K562 (cell line): Measurements from ENCODE around the gene STAG2. TPM values are rescaled to one million over a fixed set of nuclear protein-coding genes. Genes with fewer than 3 reads are reported as not detected.

Experiments used
- ARID2 ChIP-seq: fragments of 450-650 bp; IDR thresholded peaks from 2 replicates; pipeline ENCODE4 v1.6.1; 2017; ENCODE audit warnings: antibody characterized with exemption, mild to moderate bottlenecking
- OTX1 ChIP-seq: fragments of 450-650 bp; formaldehyde crosslinking; IDR thresholded peaks from 2 replicates; pipeline ENCODE4 v1.4.0; 2022; ENCODE audit warnings: mild to moderate bottlenecking
- RHOXF2B ChIP-seq: fragments of 250-450 bp; sonication (Bioruptor Pico); conservative IDR thresholded peaks from 2 replicates; pipeline ENCODE4 v1.5.1; 2021
- SMC3 ChIP-seq: conservative IDR thresholded peaks from 2 replicates; pipeline ENCODE4 v1.6.1; 2011; ENCODE audit warnings: low read depth, low read length, improper control_type of control experiment; ENCODE audit not compliant: insufficient read depth
- polyA plus RNA-seq, 8 experiments: library from polyadenylated mRNA; depleted of rRNA in 4 of 8; stranded (reverse) in 5 of 8; unstranded in 3 of 8; fragments of >200 nt; fragmentation: Nextera tagmentation in 2 of 8; fragmentation: Illumina TruSeq in 1 of 8; extraction: Ambion mirVana in 2 of 8; extraction: Trizol in 1 of 8; gene quantifications; 2 replicates each; pipeline versions ENCODE4 v1.2.1 to v1.2.3, GENCODE V29; 2011 to 2014; ENCODE audit warnings: inconsistent platforms in 1 of 8, missing spikeins in 1 of 8
- total RNA-seq, 7 experiments: library from RNA; depleted of rRNA in 6 of 7; stranded (reverse); fragments of >200 nt in 6 of 7; fragmentation: Illumina TruSeq in 2 of 7; extraction: Trizol in 2 of 7; gene quantifications; 2 replicates each; pipeline versions ENCODE4 v1.2.1 to v1.2.3, GENCODE V29; 2011 to 2021; ENCODE audit warnings: low replicate concordance in 1 of 7
- TF ChIP-seq, protein P1 (sequence below), 2 experiments: fragments of 450-650 bp; formaldehyde crosslinking in 1 of 2; IDR thresholded peaks; 2 replicates each; pipeline versions ENCODE4 v1.4.0 to v1.6.1; 2014 to 2020; ENCODE audit warnings: mild to moderate bottlenecking in 2 of 2, borderline replicate concordance in 1 of 2, low read depth in 1 of 2
- TF ChIP-seq, protein P2 (sequence below): fragments of 450-650 bp; formaldehyde crosslinking; IDR thresholded peaks from 2 replicates; pipeline ENCODE4 v1.4.0; 2020; ENCODE audit warnings: mild to moderate bottlenecking, moderate library complexity
- TF ChIP-seq, protein P3 (sequence below): fragments of 450-650 bp; IDR thresholded peaks from 2 replicates; pipeline ENCODE4 v1.6.1; 2016

The STAG2 gene
- total and polyA plus RNA-seq, 9 of the 15 experiments (the other 6 are each of a cell fraction or from before 2014, with no cell fraction given) = 40.3 to 133 (median 90.1) TPM

DNA sequence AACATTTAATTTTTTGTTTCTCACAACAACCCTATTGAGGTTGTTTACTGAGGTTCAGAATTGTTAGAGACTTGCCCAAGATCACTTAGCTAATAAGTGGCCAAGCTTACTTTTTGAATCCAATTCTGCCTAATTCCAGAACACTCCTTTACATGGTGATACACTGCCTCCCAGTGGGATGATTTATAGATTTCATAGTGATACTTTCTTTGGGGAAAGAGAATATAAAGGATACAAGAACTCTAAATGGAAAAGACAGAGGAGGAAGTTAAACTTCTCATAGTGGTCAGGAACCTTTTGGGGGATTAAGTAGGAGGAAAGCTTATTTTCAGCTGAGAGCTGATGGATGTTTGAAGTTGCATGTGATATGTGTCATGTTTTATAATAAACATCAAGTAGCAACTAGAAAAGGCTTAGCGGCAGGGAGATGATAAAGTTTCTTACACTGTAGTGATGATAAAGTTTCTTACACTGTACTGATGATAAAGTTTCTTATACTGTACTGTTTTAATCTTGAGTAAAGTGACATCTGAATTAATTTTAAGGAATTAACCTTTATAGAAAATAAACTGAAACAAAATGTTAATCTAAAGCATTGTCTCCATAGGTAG is 15.3 kb downstream of the STAG2 start (continued):
- TF ChIP-seq, protein P1, sequence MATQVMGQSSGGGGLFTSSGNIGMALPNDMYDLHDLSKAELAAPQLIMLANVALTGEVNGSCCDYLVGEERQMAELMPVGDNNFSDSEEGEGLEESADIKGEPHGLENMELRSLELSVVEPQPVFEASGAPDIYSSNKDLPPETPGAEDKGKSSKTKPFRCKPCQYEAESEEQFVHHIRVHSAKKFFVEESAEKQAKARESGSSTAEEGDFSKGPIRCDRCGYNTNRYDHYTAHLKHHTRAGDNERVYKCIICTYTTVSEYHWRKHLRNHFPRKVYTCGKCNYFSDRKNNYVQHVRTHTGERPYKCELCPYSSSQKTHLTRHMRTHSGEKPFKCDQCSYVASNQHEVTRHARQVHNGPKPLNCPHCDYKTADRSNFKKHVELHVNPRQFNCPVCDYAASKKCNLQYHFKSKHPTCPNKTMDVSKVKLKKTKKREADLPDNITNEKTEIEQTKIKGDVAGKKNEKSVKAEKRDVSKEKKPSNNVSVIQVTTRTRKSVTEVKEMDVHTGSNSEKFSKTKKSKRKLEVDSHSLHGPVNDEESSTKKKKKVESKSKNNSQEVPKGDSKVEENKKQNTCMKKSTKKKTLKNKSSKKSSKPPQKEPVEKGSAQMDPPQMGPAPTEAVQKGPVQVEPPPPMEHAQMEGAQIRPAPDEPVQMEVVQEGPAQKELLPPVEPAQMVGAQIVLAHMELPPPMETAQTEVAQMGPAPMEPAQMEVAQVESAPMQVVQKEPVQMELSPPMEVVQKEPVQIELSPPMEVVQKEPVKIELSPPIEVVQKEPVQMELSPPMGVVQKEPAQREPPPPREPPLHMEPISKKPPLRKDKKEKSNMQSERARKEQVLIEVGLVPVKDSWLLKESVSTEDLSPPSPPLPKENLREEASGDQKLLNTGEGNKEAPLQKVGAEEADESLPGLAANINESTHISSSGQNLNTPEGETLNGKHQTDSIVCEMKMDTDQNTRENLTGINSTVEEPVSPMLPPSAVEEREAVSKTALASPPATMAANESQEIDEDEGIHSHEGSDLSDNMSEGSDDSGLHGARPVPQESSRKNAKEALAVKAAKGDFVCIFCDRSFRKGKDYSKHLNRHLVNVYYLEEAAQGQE (IDR thresholded peaks at IDR 0.05; ENCODE audit: borderline replicate concordance) = peak; percentile 68
- TF ChIP-seq, protein P1 (CRISPR knock-in tag; IDR thresholded peaks at IDR 0.05; ENCODE audit: low read depth) = no peak
- no peak for TF ChIP-seq RHOXF2B (CRISPR knock-in tag)
- TF ChIP-seq, protein P2, sequence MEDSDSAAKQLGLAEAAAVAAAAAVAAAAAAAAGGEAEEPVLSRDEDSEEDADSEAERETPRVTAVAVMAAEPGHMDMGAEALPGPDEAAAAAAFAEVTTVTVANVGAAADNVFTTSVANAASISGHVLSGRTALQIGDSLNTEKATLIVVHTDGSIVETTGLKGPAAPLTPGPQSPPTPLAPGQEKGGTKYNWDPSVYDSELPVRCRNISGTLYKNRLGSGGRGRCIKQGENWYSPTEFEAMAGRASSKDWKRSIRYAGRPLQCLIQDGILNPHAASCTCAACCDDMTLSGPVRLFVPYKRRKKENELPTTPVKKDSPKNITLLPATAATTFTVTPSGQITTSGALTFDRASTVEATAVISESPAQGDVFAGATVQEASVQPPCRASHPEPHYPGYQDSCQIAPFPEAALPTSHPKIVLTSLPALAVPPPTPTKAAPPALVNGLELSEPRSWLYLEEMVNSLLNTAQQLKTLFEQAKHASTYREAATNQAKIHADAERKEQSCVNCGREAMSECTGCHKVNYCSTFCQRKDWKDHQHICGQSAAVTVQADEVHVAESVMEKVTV (CRISPR knock-in tag) = peak; percentile 32; the same call in 1 of the 2 replicates
- TF ChIP-seq ARID2 = peak; percentile 54; the same call in 1 of the 2 replicates
- TF ChIP-seq OTX1 (CRISPR knock-in tag) = no peak
- peak; percentile 27; the same call in 1 of the 2 replicates for TF ChIP-seq SMC3
- TF ChIP-seq, protein P3, sequence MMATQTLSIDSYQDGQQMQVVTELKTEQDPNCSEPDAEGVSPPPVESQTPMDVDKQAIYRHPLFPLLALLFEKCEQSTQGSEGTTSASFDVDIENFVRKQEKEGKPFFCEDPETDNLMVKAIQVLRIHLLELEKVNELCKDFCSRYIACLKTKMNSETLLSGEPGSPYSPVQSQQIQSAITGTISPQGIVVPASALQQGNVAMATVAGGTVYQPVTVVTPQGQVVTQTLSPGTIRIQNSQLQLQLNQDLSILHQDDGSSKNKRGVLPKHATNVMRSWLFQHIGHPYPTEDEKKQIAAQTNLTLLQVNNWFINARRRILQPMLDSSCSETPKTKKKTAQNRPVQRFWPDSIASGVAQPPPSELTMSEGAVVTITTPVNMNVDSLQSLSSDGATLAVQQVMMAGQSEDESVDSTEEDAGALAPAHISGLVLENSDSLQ = peak; percentile 48; the same call in 1 of the 2 replicates
